Immature natural killer cell (primary cell): ENCODE measurements around the gene FXYD4. TPM values are rescaled to one million over a fixed set of nuclear protein-coding genes. Genes with fewer than 3 reads are reported as not detected.

ENCODE experiments used
- DNase-seq, 3 donors: peaks; one replicate each; pipeline ENCODE4 v3.0.0; 2022; ENCODE audit warnings: mixed read lengths in 1 of 3
- H3K27ac Mint-ChIP-seq, 6 donors: one replicate each; pipeline ENCODE4 v1.8.0; 2020; ENCODE audit warnings: mixed read lengths in 6 of 6, mild to moderate bottlenecking in 5 of 6, inconsistent platforms in 4 of 6, moderate library complexity in 3 of 6
- H3K27me3 Mint-ChIP-seq, 3 donors: one replicate each; pipeline ENCODE4 v1.8.0; 2020 to 2021; ENCODE audit warnings: low read depth in 3 of 3, mild to moderate bottlenecking in 3 of 3, mixed read lengths in 3 of 3, moderate library complexity in 3 of 3, inconsistent platforms in 1 of 3
- H3K36me3 Mint-ChIP-seq, 3 donors: one replicate each; pipeline ENCODE4 v1.8.0; 2020; ENCODE audit warnings: mixed read lengths in 3 of 3, inconsistent platforms in 2 of 3, mild to moderate bottlenecking in 2 of 3
- H3K4me1 Mint-ChIP-seq, 2 donors: one replicate each; pipeline ENCODE4 v1.8.0; 2020; ENCODE audit warnings: inconsistent platforms in 2 of 2, mild to moderate bottlenecking in 2 of 2, mixed read lengths in 2 of 2, moderate library complexity in 1 of 2
- H3K4me3 Mint-ChIP-seq, 5 donors: one replicate each; pipeline ENCODE4 v1.8.0; 2020; ENCODE audit warnings: mild to moderate bottlenecking in 5 of 5, mixed read lengths in 5 of 5, inconsistent platforms in 3 of 5, moderate library complexity in 3 of 5
- H3K9me3 Mint-ChIP-seq, 6 donors: one replicate each; pipeline ENCODE4 v1.8.0; 2020; ENCODE audit warnings: mild to moderate bottlenecking in 6 of 6, mixed read lengths in 6 of 6, inconsistent platforms in 4 of 6, moderate library complexity in 3 of 6
- polyA plus RNA-seq, 3 donors: library from polyadenylated mRNA; unstranded; fragments of 300-500 nt; fragmentation: Illumina TruSeq; gene quantifications; one replicate each; pipeline ENCODE4 v1.2.3, GENCODE V29; 2021

The FXYD4 gene
- polyA plus RNA-seq, 3 donors from 2014 or later: not detected

GRCh38 chr10:43372765-43373361 is 1.4 kb downstream of the FXYD4 start:
- Mint-ChIP-seq H3K4me1 (peaks cover 11 to 13% of the 10 kb centered on the region in 2 donors), H3K27me3 (peaks cover 0 to 3% (median 2%) of the 10 kb centered on the region in 3 donors), H3K27ac (no peak overlapping the region), H3K9me3 (no peaks in the 10 kb centered on the region), H3K4me3 (no peak overlapping the region), H3K36me3 (no peaks in the 10 kb centered on the region)
- DNase-seq: no peak

- DNase-seq: no peak
- Mint-ChIP-seq H3K27me3 (peaks cover 0 to 3% (median 2%) of the 10 kb centered on the region in 3 donors), H3K4me3 (no peak overlapping the region), H3K36me3 (no peaks in the 10 kb centered on the region), H3K9me3 (no peaks in the 10 kb centered on the region), H3K27ac (peak overlapping the region in 2 of 6 donors; percentile 16 to 61), H3K4me1 (peaks cover 11 to 13% of the 10 kb centered on the region in 2 donors)
Measured at GRCh38 chr10:43373461-43373860, 2.0 kb downstream of the FXYD4 start.

- Mint-ChIP-seq H3K4me3 (peak overlapping the region in 1 of 5 donors; percentile 25), H3K27ac (peak overlapping the region in 3 of 6 donors; percentile 3 to 77 (median 53)), H3K27me3 (peaks cover 0 to 3% (median 2%) of the 10 kb centered on the region in 3 donors), H3K9me3 (no peaks in the 10 kb centered on the region), H3K4me1 (peaks cover 11 to 13% of the 10 kb centered on the region in 2 donors), H3K36me3 (no peaks in the 10 kb centered on the region)
- DNase-seq: no peak
Measured at GRCh38 chr10:43374194-43374593, 2.8 kb downstream of the FXYD4 start.

- peaks cover 11 to 13% of the 10 kb centered on the region in 2 donors for H3K4me1 Mint-ChIP-seq
- DNase-seq: no peak
- no peak overlapping the region for H3K27ac Mint-ChIP-seq
- no peaks in the 10 kb centered on the region for H3K9me3 Mint-ChIP-seq
- no peaks in the 10 kb centered on the region for H3K36me3 Mint-ChIP-seq
- H3K4me3 Mint-ChIP-seq: no peak overlapping the region
- H3K27me3 Mint-ChIP-seq: peaks cover 0 to 3% (median 2%) of the 10 kb centered on the region in 3 donors
Measured at GRCh38 chr10:43375401-43376020, 4.1 kb downstream of the FXYD4 start.

GRCh38 chr10:43376046-43376635 is 4.7 kb downstream of the FXYD4 start:
- peaks cover 0 to 3% (median 2%) of the 10 kb centered on the region in 3 donors for H3K27me3 Mint-ChIP-seq
- no peaks in the 10 kb centered on the region for H3K9me3 Mint-ChIP-seq
- H3K36me3 Mint-ChIP-seq: no peaks in the 10 kb centered on the region
- no peak overlapping the region for H3K4me3 Mint-ChIP-seq
- DNase-seq: no peak
- peak overlapping the region in 1 of 6 donors; percentile 31 for H3K27ac Mint-ChIP-seq
- peaks cover 11 to 13% of the 10 kb centered on the region in 2 donors for H3K4me1 Mint-ChIP-seq

GRCh38 chr10:43376828-43377423 is 5.5 kb downstream of the FXYD4 start:
- H3K4me3 Mint-ChIP-seq: no peak overlapping the region
- no peaks in the 10 kb centered on the region for H3K9me3 Mint-ChIP-seq
- H3K36me3 Mint-ChIP-seq: no peaks in the 10 kb centered on the region
- H3K27ac Mint-ChIP-seq: no peak overlapping the region
- H3K4me1 Mint-ChIP-seq: peaks cover 11 to 13% of the 10 kb centered on the region in 2 donors
- peaks cover 0 to 3% (median 2%) of the 10 kb centered on the region in 3 donors for H3K27me3 Mint-ChIP-seq
- DNase-seq: no peak

GRCh38 chr10:43377424-43377883 is 6.0 kb downstream of the FXYD4 start:
- Mint-ChIP-seq H3K4me3 (no peak overlapping the region), H3K9me3 (no peaks in the 10 kb centered on the region), H3K4me1 (peaks cover 11 to 13% of the 10 kb centered on the region in 2 donors), H3K27me3 (peaks cover 0 to 3% (median 2%) of the 10 kb centered on the region in 3 donors), H3K27ac (no peak overlapping the region), H3K36me3 (no peaks in the 10 kb centered on the region)
- DNase-seq: no peak

GRCh38 chr10:43380610-43381222 is 9.3 kb downstream of the FXYD4 start:
- H3K27ac Mint-ChIP-seq: peak overlapping the region in 3 of 6 donors; percentile 40 to 80 (median 71)
- H3K36me3 Mint-ChIP-seq: no peaks in the 10 kb centered on the region
- no peaks in the 10 kb centered on the region for H3K9me3 Mint-ChIP-seq
- H3K4me3 Mint-ChIP-seq: no peak overlapping the region
- no peaks in the 10 kb centered on the region for H3K27me3 Mint-ChIP-seq
- no peak for DNase-seq
- H3K4me1 Mint-ChIP-seq: peaks cover 1 to 9% of the 10 kb centered on the region in 2 donors

- Mint-ChIP-seq H3K27ac (peak overlapping the region; percentile 34 to 82 (median 70)), H3K36me3 (peaks cover 6 to 21% (median 16%) of the 10 kb centered on the region in 3 donors), H3K4me1 (peaks cover 22 to 33% of the 10 kb centered on the region in 2 donors), H3K9me3 (no peaks in the 10 kb centered on the region), H3K4me3 (no peak overlapping the region), H3K27me3 (peaks cover 0 to 2% (median 0%) of the 10 kb centered on the region in 3 donors)
- no peak for DNase-seq
Measured at GRCh38 chr10:43383204-43383971, 12.0 kb downstream of the FXYD4 start.

- no peak for DNase-seq
- Mint-ChIP-seq H3K27ac (peak overlapping the region; percentile 34 to 82 (median 60)), H3K4me3 (no peak overlapping the region), H3K4me1 (peaks cover 28 to 45% of the 10 kb centered on the region in 2 donors), H3K36me3 (peaks cover 10 to 28% (median 22%) of the 10 kb centered on the region in 3 donors), H3K9me3 (no peaks in the 10 kb centered on the region), H3K27me3 (peaks cover 0 to 3% (median 0%) of the 10 kb centered on the region in 3 donors)
Measured at GRCh38 chr10:43384252-43385221, 13.1 kb downstream of the FXYD4 start.

- H3K4me3 Mint-ChIP-seq: no peak overlapping the region
Measured at GRCh38 chr10:43385412-43386004, 14.1 kb downstream of the FXYD4 start.

GRCh38 chr10:43386549-43386948 is 15.1 kb downstream of the FXYD4 start:
- Mint-ChIP-seq H3K27me3 (peaks cover 2 to 3% (median 3%) of the 10 kb centered on the region in 3 donors), H3K4me3 (no peak overlapping the region), H3K9me3 (no peaks in the 10 kb centered on the region), H3K36me3 (peaks cover 10 to 32% (median 31%) of the 10 kb centered on the region in 3 donors), H3K4me1 (peaks cover 38 to 61% of the 10 kb centered on the region in 2 donors), H3K27ac (peak overlapping the region; percentile 2 to 92 (median 70))
- no peak for DNase-seq

More at GRCh38 chr10:43385412-43386004, 14.1 kb downstream of the FXYD4 start:
- Mint-ChIP-seq H3K36me3 (peaks cover 10 to 30% (median 27%) of the 10 kb centered on the region in 3 donors), H3K27me3 (peaks cover 0 to 3% (median 0%) of the 10 kb centered on the region in 3 donors), H3K9me3 (no peaks in the 10 kb centered on the region), H3K27ac (peak overlapping the region in 3 of 6 donors; percentile 35 to 82 (median 59)), H3K4me1 (peaks cover 34 to 54% of the 10 kb centered on the region in 2 donors)
- DNase-seq: no peak
